ENCODE measurements around the gene SERBP1.
"Not testable (repeated sequence)": the region's sequence is repeated elsewhere in the genome, so short reads cannot be mapped to it uniquely, and the experiment has no call there.

The SERBP1 gene

DNA sequence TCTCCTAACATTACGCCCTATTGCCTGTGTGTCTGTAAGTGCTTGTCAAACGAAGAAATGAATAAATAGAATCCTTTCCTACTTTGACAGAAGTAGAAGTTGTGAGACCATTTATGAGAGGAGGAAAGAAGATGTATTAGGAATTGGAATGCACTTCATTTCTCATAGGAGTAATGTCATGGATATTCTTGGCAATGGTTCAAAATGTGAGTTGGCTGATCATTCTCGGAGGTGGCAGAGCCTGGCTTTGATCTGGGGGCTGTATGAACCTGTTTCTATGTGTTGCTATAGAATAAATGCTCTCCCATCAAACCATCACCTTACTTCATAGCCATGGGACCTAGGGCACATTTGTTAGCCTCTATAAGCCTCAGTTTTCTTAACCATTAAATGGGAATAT is 10.1 kb upstream of the SERBP1 start:
- no peak for DNase-seq (ENCODE audit: low read depth in 2 of 2)

DNA sequence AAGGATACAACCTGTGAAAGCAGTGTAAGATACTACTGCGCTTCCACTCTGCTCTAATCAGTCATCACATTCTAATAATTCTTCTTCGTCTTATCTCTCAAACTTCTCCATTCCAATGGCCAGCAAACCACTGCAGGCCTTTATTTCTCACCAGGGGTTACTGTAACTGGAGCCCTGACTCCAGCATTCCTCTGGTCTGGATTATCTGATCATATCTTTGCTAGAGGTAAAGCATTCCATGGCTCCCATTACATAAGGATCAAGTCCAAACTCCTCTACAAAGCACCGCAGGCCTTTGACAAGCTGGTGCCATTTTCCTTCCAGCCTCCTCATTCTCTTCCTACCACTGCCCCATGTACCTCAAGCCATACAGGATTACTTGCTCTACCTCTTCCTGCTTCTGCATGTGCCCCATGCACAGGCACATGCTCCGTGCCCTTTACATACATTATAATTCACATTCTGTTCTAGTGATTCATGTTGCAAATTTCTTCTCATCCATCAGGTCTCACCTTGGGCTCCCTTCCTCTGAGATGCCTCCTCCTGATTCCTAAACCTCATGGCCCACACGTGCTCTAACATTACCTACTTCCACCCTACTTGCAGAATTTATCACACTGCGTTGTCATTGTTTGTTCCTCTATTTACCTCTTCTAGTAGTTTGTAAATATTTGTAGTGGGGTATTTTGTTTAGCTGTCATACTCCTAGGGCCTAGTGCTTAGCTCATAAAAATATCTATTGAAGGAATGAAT is 9.3 kb upstream of the SERBP1 start:
- no peak for DNase-seq (ENCODE audit: low read depth in 2 of 2)

DNA sequence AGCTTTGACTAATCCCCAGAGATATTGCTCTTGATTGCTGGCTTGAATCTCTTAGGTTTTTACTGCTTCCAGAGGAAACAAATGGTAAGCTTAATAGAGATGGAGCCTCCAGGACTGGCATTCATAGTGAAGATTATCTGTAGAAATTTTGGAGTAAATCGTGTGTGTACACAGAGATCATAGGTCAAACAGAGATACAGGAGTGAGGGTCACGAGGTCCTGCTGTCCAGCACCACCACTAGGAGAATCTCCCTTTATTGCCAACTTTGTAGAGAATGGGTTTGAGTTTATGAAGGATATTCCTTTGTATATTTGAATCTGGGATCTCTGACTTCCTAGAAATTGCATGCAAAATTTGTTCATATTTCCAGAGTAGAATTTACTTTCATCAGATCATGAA is 7.8 kb upstream of the SERBP1 start:
- no peak for DNase-seq (ENCODE audit: low read depth in 2 of 2)

DNA sequence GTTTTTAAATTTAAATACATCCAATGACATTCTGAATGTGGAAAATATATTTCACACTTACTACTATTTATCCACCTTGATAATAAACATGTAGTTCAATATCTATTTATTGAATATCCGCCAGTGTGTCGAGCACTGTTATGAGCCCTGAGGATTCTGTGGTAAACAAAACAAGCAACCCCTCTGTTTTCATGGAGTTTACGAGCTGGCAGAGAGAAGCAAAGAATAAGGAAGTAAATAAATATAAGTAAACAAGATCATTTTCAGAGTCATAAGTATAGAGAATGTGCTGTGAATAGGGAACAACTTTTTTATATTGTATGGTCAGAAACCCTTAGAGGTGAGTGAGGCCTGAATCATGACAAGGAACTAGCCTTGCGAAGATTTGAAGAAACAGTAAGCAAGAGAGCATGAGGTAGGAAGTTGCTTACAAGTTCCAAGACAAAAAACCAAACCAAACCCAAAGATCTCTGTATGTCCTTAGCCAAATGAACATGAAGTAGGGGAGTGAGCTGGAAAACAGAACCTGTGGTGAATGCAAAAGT is 6.4 kb upstream of the SERBP1 start:
- no peak for DNase-seq (ENCODE audit: low read depth in 2 of 2)

DNA sequence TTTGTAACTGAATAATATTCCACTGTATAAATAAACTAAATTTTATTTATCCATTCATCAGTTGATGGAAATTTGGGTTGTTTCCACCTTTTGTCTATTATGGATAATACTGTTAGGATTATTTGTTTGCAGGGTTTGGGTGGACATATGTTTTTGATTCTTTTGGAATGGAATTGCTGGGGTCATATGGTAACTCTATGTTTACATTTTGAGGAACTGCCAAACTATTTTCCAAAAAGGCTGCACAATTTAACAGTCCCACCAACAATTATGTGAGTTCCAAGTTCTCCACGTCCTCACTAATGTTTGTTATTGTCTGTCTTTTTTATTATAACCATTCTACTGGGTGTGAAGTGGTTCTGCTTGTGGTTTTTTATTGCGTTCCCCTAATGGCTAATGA is 4.3 kb upstream of the SERBP1 start:
- DNase-seq (ENCODE audit: low read depth in 2 of 2) = no peak

- no peak for DNase-seq (ENCODE audit: low read depth in 2 of 2)
Measured at GRCh38 chr1:67433837-67434236, 3.6 kb upstream of the SERBP1 start.

DNA sequence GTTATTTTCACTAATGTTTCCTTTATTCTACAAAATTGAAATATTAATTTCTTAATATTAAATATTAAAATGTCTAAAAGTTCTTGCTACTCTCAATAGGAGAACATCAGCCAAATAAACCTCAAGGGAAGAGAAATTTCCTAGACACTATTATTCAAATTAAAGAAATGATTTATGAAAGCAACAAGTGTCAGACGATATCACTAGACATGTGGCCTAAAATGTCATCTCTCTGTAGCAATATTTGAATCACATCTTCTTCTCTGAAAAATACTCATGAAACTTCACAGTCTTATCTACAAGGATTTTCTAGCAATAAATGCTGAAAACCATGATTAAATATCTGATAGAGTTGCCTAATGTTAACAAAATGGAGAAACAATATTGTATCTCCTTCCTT is 2.5 kb upstream of the SERBP1 start:
- no peak for DNase-seq (ENCODE audit: low read depth in 2 of 2)

GRCh38 chr1:67431869-67432578 is 1.8 kb upstream of the SERBP1 start:
- no peak for DNase-seq (ENCODE audit: low read depth in 2 of 2)

DNA sequence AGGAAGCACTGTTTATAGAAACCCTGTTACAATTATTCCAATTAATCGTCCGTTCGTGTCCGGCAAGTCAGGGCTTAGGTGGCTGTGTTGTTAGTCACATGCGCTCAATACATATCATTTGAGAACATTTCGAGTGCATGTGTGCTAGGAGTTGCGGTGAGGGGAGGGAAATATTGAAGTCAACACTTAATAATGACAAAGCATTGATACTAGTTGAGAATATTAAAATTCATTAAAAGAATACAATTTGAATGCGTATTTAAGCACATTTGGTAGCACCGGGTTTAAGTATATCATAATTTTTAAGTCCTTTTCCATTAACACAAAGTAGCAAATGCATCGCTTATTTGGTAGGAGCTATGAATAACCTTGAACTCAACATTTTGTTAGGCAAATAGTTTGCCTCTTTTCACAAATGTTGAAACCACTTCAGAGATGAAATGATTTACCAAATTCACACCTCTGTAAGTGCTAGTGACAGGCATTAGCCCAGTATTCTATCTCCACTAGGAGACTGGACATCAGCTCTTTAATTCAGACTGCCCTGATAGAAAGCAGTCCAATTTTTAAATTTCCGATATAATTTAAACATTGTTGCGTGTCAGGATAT is 1.1 kb upstream of the SERBP1 start:
- DNase-seq (ENCODE audit: low read depth in 2 of 2) = no peak

- DNase-seq (ENCODE audit: low read depth in 2 of 2) = peak; percentile 7 to 12
Measured at GRCh38 chr1:67429528-67430357, 459 bp downstream of the SERBP1 start.

- peak; percentile 57 to 63 for DNase-seq (ENCODE audit: low read depth in 2 of 2)
Measured at GRCh38 chr1:67429011-67429527, 1.1 kb downstream of the SERBP1 start.

GRCh38 chr1:67427947-67428346 is 2.3 kb downstream of the SERBP1 start:
- DNase-seq (ENCODE audit: low read depth in 2 of 2) = no peak

- no peak for DNase-seq (ENCODE audit: low read depth in 2 of 2)
Measured at GRCh38 chr1:67427465-67427864, 2.7 kb downstream of the SERBP1 start.

- no peak for DNase-seq (ENCODE audit: low read depth in 2 of 2)
Measured at GRCh38 chr1:67420835-67421492, 9.2 kb downstream of the SERBP1 start.

DNA sequence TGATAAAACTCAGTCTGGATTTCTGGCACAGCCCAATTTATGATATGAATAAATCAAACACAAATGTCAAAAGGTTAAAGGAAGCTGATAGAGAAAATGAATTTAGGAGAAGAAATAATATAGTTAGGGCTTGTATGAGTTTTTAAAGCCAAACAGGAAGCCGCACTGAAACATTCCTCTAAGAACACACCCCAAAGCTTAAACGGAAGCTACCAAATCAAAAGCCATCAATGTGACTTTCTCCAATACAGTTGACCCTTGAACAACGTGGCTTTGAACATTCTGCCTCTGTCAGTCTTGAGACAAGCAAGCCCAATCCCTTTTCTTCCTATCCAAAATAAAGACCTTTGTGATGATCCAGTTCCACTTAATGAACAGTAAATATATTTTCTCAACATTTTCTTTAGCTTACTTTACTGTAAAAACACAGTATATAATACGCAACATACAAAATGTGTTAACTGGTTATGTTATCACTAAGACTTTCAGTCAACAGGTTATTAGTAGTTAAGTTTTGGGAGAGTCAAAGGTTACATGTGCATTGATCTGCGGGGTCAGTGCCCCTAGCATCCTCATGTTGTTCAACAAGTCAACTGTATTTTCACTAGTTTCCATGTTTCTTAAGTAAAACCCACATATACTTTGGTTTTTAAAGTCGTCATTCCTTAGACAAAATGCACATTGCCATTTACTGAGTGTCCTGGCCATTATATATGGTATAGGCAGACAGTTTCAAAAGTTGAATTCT is 11.2 kb downstream of the SERBP1 start:
- no peak for DNase-seq (ENCODE audit: low read depth in 2 of 2)

DNA sequence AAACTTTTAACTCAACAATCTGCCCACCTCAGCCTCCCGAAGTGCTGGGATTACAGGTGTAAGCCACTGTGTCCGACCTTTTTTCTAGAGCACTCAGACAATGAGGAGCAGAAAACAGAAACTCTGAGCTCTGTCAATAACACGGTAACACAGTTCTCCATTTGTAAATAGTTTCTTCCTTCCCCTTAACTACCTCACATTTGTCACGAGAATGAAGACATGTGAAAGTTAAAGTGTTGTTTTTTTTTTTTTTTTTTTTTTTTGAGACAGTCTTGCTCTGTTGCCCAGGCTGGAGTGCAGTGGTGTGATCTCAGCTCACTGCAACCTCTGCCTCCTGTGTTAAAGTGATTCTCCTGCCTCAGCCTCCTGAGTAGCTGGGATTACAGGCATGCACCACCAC is 12.5 kb downstream of the SERBP1 start:
- DNase-seq (ENCODE audit: low read depth in 2 of 2) = not testable (repeated sequence)

DNA sequence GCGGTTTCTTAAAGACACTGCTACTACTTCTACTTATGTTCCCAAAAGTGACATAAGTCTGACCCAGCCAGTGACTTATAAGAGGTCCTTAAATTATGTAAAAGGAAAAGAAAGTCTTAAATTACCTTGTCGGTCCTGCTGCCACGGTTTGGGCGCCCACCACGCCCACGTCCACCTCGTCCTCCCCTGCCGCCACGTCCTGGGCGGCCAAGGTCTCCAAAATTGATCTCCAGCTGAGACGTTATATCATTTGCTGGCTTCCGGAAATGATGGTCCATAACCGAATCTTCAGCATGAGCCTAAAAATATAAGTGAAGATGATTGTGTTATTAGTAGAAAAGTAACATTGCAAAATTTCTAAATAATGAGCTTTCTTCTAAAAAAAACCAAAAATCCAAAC is 15.2 kb downstream of the SERBP1 start:
- DNase-seq (ENCODE audit: low read depth in 2 of 2) = no peak

DNA sequence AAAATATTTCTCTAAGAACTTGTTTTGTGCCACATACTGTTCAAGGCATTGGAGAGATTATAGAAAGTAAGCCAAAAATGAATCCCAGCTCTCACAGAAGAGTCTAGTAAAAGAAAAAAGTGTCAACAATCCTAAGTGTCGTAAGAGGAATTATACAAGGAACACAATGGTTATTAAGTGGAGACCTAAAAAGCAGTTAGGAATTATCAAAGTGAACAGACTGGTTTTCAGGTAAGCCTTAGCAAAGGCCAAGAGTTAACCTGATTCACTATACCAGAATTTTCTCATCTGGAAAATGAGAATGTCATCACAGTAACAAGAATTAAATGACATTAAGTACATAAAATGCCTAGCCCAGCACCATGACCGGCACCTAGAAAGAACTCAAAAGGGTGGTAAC is 15.6 kb downstream of the SERBP1 start:
- DNase-seq (ENCODE audit: low read depth in 2 of 2) = no peak

DNA sequence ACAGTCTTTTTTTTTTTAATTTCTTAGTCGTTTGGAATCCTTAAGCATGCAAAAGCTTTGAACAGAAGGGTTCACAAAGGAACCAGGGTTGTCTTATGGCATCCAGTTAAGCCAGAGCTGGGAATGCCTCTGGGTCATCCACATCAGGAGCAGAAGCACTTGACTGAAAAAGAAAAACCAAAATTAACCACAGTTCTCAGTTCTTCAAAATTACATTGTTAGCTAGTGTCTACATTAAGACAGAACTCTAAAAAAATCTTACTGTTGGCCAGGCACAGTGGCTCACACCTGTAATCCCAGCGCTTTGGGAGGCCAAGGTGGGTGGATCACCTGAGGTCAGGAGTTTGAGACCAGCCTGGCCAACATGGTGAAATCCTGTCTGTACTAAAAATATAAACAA is 17.1 kb downstream of the SERBP1 start:
- DNase-seq (ENCODE audit: low read depth in 2 of 2) = not testable (repeated sequence)

DNA sequence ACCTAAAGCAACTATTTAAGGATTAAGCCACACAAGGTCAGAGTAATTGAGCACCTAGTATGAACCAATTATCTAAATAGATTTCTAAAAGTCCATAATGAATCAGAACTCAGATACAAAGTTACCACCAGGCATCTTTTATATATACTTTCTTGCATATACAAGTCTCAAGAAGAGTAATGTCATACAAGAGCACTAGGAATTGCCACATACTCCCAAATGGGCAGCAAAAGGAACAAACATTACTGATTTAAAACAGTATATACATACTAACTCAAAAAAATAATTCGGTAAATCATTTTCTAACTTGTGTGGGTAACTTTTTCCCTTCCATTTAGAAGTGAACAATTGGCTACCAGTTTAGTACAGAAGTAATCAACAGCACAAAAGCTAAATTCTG is 22.1 kb downstream of the SERBP1 start:
- no peak for DNase-seq (ENCODE audit: low read depth in 2 of 2)
